SK-MEL-5 (cell line): ENCODE measurements around the gene SMC5. TPM values are rescaled to one million over a fixed set of nuclear protein-coding genes. Genes with fewer than 3 reads are reported as not detected.
"Not testable (repeated sequence)": the region's sequence is repeated elsewhere in the genome, so short reads cannot be mapped to it uniquely, and the experiment has no call there.

Experiments used
- DNase-seq: peaks from one replicate; pipeline ENCODE4 v3.0.0-alpha.2; 2016; ENCODE audit warnings: low read depth, low spot score
- in situ Hi-C: cut with HindIII; loops from 2 replicates; pipeline ENCODE4 v1.10.0; 2016; ENCODE audit warnings: low sequenced_read_pairs, high pct_unique_total_duplicates, low pct_unique_long_range_greater_than_20kb
- total RNA-seq: library from RNA; depleted of rRNA; stranded (reverse); fragments of >200 nt; shearing (Covaris generic); gene quantifications from 2 replicates; pipeline ENCODE4 v1.2.3, GENCODE V29; 2014

SMC5 gene
- total RNA-seq, 1 experiment from 2014 or later = 24.0 TPM

- in situ Hi-C loops = no loop called here
- no peak for DNase-seq
These were observed 63.3 kb downstream of the SMC5 start for GRCh38 chr9:70322096-70322495.

GRCh38 chr9:70324963-70325362 lies 66.2 kb downstream of the SMC5 start:
- no peak for DNase-seq
- in situ Hi-C loops = loop anchor here (25.0 kb wide), 1 partner anchor 287 kb away; no protein-coding TSS in a partner anchor

- not testable (repeated sequence) for DNase-seq
- in situ Hi-C loops = loop anchor here (25.0 kb wide), 1 partner anchor 284 kb away; no protein-coding TSS in a partner anchor
These were observed 69.8 kb downstream of the SMC5 start for GRCh38 chr9:70328625-70329024.

GRCh38 chr9:70340572-70340971 lies 81.8 kb downstream of the SMC5 start:
- DNase-seq = peak; percentile 55
- in situ Hi-C loops = loop anchor here (25.0 kb wide), 1 partner anchor 272 kb away; no protein-coding TSS in a partner anchor

- no peak for DNase-seq
- in situ Hi-C loops = loop anchor here (25.0 kb wide), 1 partner anchor 265 kb away; no protein-coding TSS in a partner anchor
These were observed 88.3 kb downstream of the SMC5 start for GRCh38 chr9:70347046-70347445.

- in situ Hi-C loops = no loop called here
- DNase-seq = no peak
These were observed 93.6 kb downstream of the SMC5 start for GRCh38 chr9:70352356-70352755.

GRCh38 chr9:70352802-70353201 lies 94.0 kb downstream of the SMC5 start:
- in situ Hi-C loops = no loop called here
- peak; percentile 51 for DNase-seq

GRCh38 chr9:70355801-70356200 lies 97.0 kb downstream of the SMC5 start:
- in situ Hi-C loops = no loop called here
- no peak for DNase-seq

- in situ Hi-C loops = no loop called here
- DNase-seq = no peak
These were observed 104.2 kb downstream of the SMC5 start for GRCh38 chr9:70362952-70363351.

GRCh38 chr9:70363760-70364159 lies 105.0 kb downstream of the SMC5 start:
- in situ Hi-C loops = no loop called here
- no peak for DNase-seq

- in situ Hi-C loops = no loop called here
These were observed 108.6 kb downstream of the SMC5 start for GRCh38 chr9:70367305-70367930.

GRCh38 chr9:70374962-70375618 lies 116.3 kb downstream of the SMC5 start:
- no peak for DNase-seq
- in situ Hi-C loops = no loop called here

More at GRCh38 chr9:70367305-70367930, 108.6 kb downstream of the SMC5 start:
- no peak for DNase-seq

- no peak for DNase-seq
- in situ Hi-C loops = no loop called here
These were observed 123.4 kb downstream of the SMC5 start for GRCh38 chr9:70382046-70382708.

- DNase-seq = no peak
- in situ Hi-C loops = no loop called here
These were observed 124.2 kb downstream of the SMC5 start for GRCh38 chr9:70382709-70383605.

- in situ Hi-C loops = no loop called here
- DNase-seq = no peak
These were observed 126.6 kb downstream of the SMC5 start for GRCh38 chr9:70385426-70385825.

- DNase-seq = no peak
- in situ Hi-C loops = no loop called here
These were observed 128.9 kb downstream of the SMC5 start for GRCh38 chr9:70387663-70388062.

GRCh38 chr9:70389188-70389587 lies 130.4 kb downstream of the SMC5 start:
- DNase-seq = no peak
- in situ Hi-C loops = no loop called here
